GM19463 (cell line): ENCODE results near the gene GALNT2.

Experiments used
- ATAC-seq: cut with Tn5 transposase; IDR thresholded peaks from one replicate; pipeline ENCODE4 v1.9.1; 2021; ENCODE audit warnings: mild to moderate bottlenecking, moderate library complexity; ENCODE audit not compliant: unreplicated experiment

GALNT2 gene

GRCh38 chr1:230330157-230330556, 263.1 kb downstream of the GALNT2 start:
- no peak for ATAC-seq
